MM.1S (cell line): Measurements from ENCODE around the gene PTPRD.

Experiments used
- CTCF ChIP-seq: fragments of 300-600 bp; sonication (generic); IDR thresholded peaks from 2 replicates; pipeline ENCODE4 v1.5.1; 2016; ENCODE audit warnings: antibody characterized with exemption, low read length, mixed read lengths
- EZH2 ChIP-seq: fragments of 300-600 bp; sonication (generic); optimal IDR thresholded peaks from 2 replicates; pipeline ENCODE3; 2017; ENCODE audit warnings: low read depth, mild to moderate bottlenecking, antibody characterized with exemption, low read length, mixed read lengths
- EZH2phosphoT487 ChIP-seq: fragments of 300-600 bp; sonication (generic); IDR thresholded peaks from 2 replicates; pipeline ENCODE4 v1.6.1; 2018; ENCODE audit warnings: antibody characterized with exemption, low read length

GRCh38 chr9:9585920-9586319 lies 1026.9 kb downstream of the PTPRD start:
- no peak for TF ChIP-seq CTCF
- TF ChIP-seq EZH2 = no peak
- no peak for TF ChIP-seq EZH2phosphoT487
